ENCODE measurements around the gene KCNH4.
A peak's percentile ranks its signal among the peaks of the same experiment; 100 is the strongest.
"Not testable (repeated sequence)": the region's sequence is repeated elsewhere in the genome, so short reads cannot be mapped to it uniquely, and the experiment has no call there.

Gene KCNH4

DNA sequence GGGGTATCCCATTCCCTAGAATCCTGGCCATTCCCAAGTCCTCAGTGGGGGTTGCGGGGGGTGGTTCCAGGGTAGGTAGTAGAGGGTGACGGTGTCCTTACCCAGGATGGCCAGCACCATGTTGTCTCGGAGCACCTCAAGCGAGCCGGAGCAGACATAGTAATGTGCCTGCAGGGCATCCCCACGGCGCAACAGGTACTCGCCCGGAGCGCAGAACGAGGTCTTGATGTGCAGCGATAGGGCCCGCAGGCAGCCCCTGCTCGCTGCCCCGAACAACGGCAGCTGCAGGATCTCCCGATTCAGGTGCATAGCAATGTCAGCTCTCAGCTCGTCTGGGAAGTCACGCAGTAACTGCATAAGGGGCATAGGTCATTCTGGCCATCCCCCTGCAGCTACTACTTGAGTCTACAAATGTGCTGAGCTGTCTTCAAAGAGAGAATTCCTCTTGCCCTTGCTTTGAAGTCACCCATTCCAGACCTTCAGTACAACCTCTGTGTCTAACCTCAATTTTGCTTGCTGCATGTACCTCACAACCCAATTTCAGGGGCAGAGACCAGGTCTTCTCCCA lies 14.7 kb downstream of the KCNH4 start:
- H3K4me3 ChIP-seq (ENCODE audit: low read length) = no peak overlapping the region
- H3K9ac ChIP-seq (ENCODE audit: low read length) = no peak overlapping the region

DNA sequence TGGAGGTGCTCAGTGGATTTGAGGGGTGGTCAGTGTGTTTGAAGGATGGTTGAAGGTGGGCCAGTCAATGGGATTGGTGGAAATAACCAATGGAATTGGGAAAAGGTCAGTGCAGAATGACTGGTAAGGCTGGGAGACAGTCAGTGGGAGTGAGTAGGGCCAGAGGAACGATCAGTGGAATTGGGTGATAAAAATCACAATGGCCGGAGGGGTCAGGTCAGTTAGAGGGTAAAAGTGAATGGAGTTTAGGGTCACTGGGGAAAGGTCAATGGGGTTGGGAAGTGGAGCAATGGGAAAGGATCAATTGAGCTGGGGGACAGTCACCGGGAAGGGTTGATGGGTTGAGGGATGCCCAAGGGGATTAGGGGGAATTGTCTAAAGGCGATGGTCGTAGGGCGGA lies 15.2 kb downstream of the KCNH4 start:
- no peaks in the 10 kb centered on the region for H3K36me3 ChIP-seq (ENCODE audit: control insufficient read depth, low read depth, low read length)
- no peak overlapping the region for H3K9ac ChIP-seq (ENCODE audit: low read length)
- H3K4me1 ChIP-seq (ENCODE audit: control insufficient read depth, low read depth, low read length) = no peaks in the 10 kb centered on the region
- H3K9me3 ChIP-seq (ENCODE audit: control insufficient read depth, low read depth, low read length) = no peaks in the 10 kb centered on the region
- H3K27me3 ChIP-seq (ENCODE audit: control insufficient read depth, insufficient read depth, low read length) = no peaks in the 10 kb centered on the region
- no peak overlapping the region for H3K27ac ChIP-seq (ENCODE audit: low read length)
- H3K4me3 ChIP-seq (ENCODE audit: low read length) = no peak overlapping the region

More for the DNA sequence above, 14.7 kb downstream of the KCNH4 start:
- Histone ChIP-seq H3K4me1 (ENCODE audit: control insufficient read depth, low read depth, low read length) (no peaks in the 10 kb centered on the region), H3K9me3 (ENCODE audit: control insufficient read depth, low read depth, low read length) (no peaks in the 10 kb centered on the region), H3K36me3 (ENCODE audit: control insufficient read depth, low read depth, low read length) (no peaks in the 10 kb centered on the region), H3K27me3 (ENCODE audit: control insufficient read depth, insufficient read depth, low read length) (no peaks in the 10 kb centered on the region), H3K27ac (ENCODE audit: low read length) (no peak overlapping the region)

DNA sequence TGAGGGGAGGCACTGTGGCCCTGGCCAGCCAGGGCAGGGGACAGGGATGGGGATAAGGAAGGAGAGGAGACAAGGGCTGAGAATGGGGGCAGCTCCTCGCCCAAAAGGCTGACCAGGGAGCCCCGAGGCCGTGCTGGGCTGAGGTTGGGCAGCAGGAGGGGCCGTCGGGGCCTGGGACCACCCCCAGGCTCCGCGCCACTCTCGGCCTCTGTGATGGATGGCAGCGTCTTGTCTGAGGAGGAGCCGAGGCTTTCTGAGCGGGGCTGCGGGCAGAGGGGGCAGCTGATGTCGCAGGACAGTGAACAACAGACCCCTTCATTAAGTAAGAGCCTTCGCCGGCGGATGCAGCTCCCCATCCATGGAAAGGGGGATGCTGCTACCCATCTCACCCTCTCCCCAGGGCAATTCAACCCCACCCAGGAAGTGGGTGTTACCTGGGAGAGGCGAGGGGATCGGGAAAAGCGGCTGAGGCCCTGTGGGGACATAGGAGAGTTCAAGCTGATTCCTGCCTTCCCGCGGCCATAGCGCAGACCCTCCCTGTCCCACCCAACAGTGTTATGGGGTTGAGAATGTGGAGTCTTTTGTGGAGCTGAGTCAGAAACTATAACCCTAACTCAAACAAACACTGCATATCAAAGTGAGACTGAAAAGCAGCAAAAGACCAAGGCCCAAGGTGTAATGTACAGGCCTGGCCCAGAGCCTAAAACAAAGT lies 17.1 kb downstream of the KCNH4 start:
- H3K27me3 ChIP-seq (ENCODE audit: control insufficient read depth, insufficient read depth, low read length) = no peaks in the 10 kb centered on the region
- H3K36me3 ChIP-seq (ENCODE audit: control insufficient read depth, low read depth, low read length) = no peaks in the 10 kb centered on the region
- H3K4me1 ChIP-seq (ENCODE audit: control insufficient read depth, low read depth, low read length) = no peaks in the 10 kb centered on the region
- no peak overlapping the region for H3K27ac ChIP-seq (ENCODE audit: low read length)
- no peaks in the 10 kb centered on the region for H3K9me3 ChIP-seq (ENCODE audit: control insufficient read depth, low read depth, low read length)
- no peak overlapping the region for H3K9ac ChIP-seq (ENCODE audit: low read length)
- H3K4me3 ChIP-seq (ENCODE audit: low read length) = no peak overlapping the region

DNA sequence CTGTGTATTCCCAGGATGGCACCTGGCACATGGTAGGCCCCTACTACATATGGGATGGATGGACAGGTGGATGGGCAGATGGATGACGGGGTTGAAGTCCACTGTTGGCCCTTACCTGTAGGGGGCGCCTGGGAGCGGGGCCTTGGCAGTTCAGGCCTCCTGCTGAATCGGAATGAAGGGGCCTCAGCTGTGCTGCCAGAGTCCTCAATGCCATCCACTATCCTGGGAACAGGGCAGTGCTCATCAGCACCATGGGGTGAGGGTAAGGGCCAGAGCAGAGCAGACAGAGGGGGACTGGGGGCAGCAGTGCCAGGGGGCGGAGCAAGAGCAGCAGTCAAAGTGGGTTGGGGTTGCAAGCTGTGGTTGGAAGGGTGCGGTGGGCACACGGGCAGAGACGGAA lies 17.8 kb downstream of the KCNH4 start:
- Histone ChIP-seq H3K9me3 (ENCODE audit: control insufficient read depth, low read depth, low read length) (no peaks in the 10 kb centered on the region), H3K4me1 (ENCODE audit: control insufficient read depth, low read depth, low read length) (no peaks in the 10 kb centered on the region), H3K36me3 (ENCODE audit: control insufficient read depth, low read depth, low read length) (no peaks in the 10 kb centered on the region), H3K27me3 (ENCODE audit: control insufficient read depth, insufficient read depth, low read length) (no peaks in the 10 kb centered on the region), H3K4me3 (ENCODE audit: low read length) (no peak overlapping the region), H3K9ac (ENCODE audit: low read length) (no peak overlapping the region), H3K27ac (ENCODE audit: low read length) (no peak overlapping the region)

DNA sequence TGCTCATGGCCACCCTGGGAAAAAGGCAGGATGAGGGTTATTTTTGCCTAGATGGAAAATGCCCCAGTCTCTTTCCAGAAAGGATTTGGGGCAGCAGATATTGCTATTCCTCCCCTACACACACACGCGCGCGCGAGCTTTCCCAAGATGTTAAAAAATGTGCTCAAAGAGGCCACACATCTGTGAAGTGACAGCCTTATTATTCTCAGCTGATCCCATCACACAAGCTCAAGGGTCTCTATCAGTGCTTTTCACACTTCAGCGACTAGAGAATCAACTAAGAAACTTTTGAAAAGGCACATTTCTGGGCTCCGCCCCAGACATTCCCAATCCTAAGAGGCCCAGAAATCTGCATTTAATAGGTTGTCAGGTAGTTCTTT lies 20.4 kb downstream of the KCNH4 start:
- H3K27me3 ChIP-seq (ENCODE audit: control insufficient read depth, insufficient read depth, low read length) = no peaks in the 10 kb centered on the region
- peaks cover 3% of the 10 kb centered on the region for H3K4me1 ChIP-seq (ENCODE audit: control insufficient read depth, low read depth, low read length)
- H3K9me3 ChIP-seq (ENCODE audit: control insufficient read depth, low read depth, low read length) = no peaks in the 10 kb centered on the region
- H3K4me3 ChIP-seq (ENCODE audit: low read length) = no peak overlapping the region
- H3K36me3 ChIP-seq (ENCODE audit: control insufficient read depth, low read depth, low read length) = no peaks in the 10 kb centered on the region
- no peak overlapping the region for H3K27ac ChIP-seq (ENCODE audit: low read length)
- no peak overlapping the region for H3K9ac ChIP-seq (ENCODE audit: low read length)

DNA sequence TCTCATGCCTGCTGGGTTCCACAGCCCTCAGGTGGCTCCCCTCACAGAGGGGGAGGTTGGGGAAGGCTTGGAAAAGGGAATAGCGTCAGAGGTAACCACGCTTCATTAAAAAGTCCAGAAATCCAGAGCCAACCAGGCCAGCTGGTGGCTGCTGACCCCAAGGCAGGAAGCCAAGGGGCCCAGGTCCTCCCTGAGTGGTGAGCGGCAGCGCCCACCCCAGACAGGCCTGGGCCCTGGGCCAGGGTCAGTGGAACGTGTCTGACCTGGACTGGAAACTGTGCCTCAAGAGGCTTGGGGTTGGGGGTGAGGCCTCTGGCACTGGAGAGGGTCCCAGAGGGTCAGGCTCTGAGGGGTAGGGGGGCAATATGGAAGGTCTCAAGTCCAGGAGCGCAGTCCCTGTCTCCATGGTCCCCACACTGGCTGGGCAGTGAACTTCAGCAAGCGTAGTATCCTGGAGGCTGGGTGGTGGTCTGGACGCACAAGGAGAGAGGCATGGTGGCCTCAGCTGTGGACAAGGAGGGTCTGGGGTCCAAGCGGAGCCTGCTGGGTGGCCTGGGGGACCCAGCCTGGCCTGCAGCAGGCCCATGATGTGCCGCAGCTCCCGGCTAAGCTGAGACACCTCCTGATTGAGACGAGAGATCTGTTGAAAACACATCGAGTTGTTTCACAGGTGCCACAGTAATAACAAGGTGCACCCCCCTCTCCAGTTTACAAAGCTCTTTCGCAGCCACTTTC lies 21.0 kb downstream of the KCNH4 start:
- Histone ChIP-seq H3K4me3 (ENCODE audit: low read length) (no peak overlapping the region), H3K9ac (ENCODE audit: low read length) (no peak overlapping the region), H3K9me3 (ENCODE audit: control insufficient read depth, low read depth, low read length) (no peaks in the 10 kb centered on the region), H3K27ac (ENCODE audit: low read length) (no peak overlapping the region), H3K36me3 (ENCODE audit: control insufficient read depth, low read depth, low read length) (no peaks in the 10 kb centered on the region), H3K4me1 (ENCODE audit: control insufficient read depth, low read depth, low read length) (peaks cover 3% of the 10 kb centered on the region), H3K27me3 (ENCODE audit: control insufficient read depth, insufficient read depth, low read length) (no peaks in the 10 kb centered on the region)

DNA sequence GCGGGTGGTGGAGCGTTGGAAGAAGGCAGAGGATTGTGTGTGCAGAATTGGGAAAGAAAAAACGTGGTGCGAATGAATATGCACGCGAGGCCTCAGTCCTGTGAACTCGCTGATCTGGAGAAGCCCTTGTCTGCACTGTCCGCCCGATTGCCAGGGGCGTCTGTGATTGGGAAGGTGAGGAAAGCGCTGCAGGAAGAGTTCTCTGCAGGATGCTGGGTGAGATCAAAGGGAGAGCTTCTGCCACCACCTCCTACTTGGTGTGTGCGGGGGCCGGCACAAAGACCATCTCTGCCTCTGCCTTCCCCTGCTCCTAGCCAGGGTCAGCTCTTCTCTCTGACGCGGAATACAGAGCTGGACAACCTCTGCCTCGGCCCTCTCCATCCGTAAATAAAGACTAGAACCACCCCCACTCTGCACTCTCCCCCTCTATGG lies 25.3 kb downstream of the KCNH4 start:
- H3K4me3 ChIP-seq (ENCODE audit: low read length) = peak overlapping the region; percentile 95
- H3K4me1 ChIP-seq (ENCODE audit: control insufficient read depth, low read depth, low read length) = peaks cover 10% of the 10 kb centered on the region
- peak overlapping the region; percentile 35 for H3K27ac ChIP-seq (ENCODE audit: low read length)
- no peaks in the 10 kb centered on the region for H3K9me3 ChIP-seq (ENCODE audit: control insufficient read depth, low read depth, low read length)
- peak overlapping the region; percentile 41 for H3K9ac ChIP-seq (ENCODE audit: low read length)
- H3K27me3 ChIP-seq (ENCODE audit: control insufficient read depth, insufficient read depth, low read length) = no peaks in the 10 kb centered on the region
- H3K36me3 ChIP-seq (ENCODE audit: control insufficient read depth, low read depth, low read length) = no peaks in the 10 kb centered on the region

DNA sequence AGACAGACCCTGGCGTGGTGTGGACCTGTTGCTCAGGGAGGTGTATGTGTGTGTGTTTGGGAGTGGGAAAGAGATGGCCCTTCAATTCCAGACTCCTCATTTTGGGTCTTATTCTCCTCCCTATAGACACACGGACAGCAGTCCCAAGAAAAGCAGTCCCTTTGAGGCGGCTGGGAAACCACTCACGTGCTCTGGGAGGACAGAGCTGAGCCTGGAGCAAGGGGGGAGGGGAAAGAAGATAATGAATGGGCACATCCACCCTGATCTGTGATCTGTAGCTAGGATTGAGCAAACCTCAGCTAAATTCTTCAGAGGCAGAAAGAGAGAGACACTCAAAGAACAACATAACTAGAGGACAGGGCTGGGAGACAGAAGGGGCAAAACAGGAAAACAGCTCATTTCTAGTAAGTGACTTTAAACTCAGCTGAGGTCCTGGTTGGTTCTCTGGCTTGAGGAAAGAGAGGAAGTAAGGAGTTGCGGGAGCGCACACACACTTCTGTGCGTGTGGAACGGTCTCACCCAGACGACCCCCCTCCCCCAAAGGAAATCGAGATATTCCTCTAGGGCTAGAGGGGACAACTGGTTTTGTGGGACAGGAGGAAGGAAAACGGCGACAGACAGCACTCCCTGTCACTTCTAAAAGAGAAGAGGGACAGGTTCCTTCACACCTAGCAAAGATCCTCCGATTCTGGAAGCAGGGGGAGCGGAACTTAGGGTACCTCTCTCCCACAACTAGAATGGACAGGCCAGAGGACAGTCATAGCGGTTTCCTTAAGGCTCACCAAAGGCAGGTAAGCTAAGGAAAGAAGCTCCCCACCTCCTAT lies 26.8 kb downstream of the KCNH4 start:
- Histone ChIP-seq H3K9ac (ENCODE audit: low read length) (peak overlapping the region; percentile 79), H3K4me1 (ENCODE audit: control insufficient read depth, low read depth, low read length) (peaks cover 10% of the 10 kb centered on the region), H3K27me3 (ENCODE audit: control insufficient read depth, insufficient read depth, low read length) (no peaks in the 10 kb centered on the region), H3K4me3 (ENCODE audit: low read length) (peak overlapping the region; percentile 95), H3K36me3 (ENCODE audit: control insufficient read depth, low read depth, low read length) (peaks cover under 1% of the 10 kb centered on the region), H3K27ac (ENCODE audit: low read length) (peak overlapping the region; percentile 17), H3K9me3 (ENCODE audit: control insufficient read depth, low read depth, low read length) (no peaks in the 10 kb centered on the region)

DNA sequence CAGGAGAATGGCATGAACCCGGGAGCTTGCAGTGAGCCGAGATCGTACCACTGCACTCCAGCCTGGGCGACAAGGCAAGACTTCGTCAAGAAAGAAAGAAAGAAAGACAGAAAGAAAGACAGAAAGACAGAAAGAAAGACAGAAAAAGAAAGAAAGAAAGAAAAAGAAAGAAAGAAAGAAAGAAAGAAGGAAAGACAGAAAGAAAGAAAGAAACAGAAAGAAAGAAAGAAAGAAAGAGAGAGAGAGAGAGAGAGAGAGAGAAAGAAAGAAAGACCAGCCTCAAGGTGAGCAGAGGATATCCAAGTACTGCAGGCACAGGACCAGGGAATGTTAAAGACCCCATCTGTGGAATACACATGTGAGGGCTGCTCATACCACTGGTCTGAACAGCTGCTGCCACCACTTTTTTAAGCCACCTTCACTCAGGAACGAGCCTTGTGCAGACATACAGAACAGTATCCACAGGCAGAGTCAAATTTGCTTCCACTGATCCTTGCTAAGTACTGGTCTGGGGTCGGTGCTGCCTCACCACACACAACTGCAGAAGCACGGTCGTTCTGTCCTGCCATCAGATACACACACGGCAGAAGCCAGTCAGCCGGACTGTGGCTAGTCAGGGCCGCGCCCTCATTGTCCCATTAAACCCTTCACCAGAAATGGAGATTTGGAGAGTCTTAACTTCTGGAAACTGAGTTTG lies 33.9 kb downstream of the KCNH4 start:
- Histone ChIP-seq H3K36me3 (ENCODE audit: control insufficient read depth, low read depth, low read length) (peaks cover 9% of the 10 kb centered on the region), H3K4me1 (ENCODE audit: control insufficient read depth, low read depth, low read length) (no peaks in the 10 kb centered on the region), H3K9ac (ENCODE audit: low read length) (no peak overlapping the region), H3K9me3 (ENCODE audit: control insufficient read depth, low read depth, low read length) (no peaks in the 10 kb centered on the region), H3K27ac (ENCODE audit: low read length) (no peak overlapping the region), H3K4me3 (ENCODE audit: low read length) (no peak overlapping the region), H3K27me3 (ENCODE audit: control insufficient read depth, insufficient read depth, low read length) (no peaks in the 10 kb centered on the region)

DNA sequence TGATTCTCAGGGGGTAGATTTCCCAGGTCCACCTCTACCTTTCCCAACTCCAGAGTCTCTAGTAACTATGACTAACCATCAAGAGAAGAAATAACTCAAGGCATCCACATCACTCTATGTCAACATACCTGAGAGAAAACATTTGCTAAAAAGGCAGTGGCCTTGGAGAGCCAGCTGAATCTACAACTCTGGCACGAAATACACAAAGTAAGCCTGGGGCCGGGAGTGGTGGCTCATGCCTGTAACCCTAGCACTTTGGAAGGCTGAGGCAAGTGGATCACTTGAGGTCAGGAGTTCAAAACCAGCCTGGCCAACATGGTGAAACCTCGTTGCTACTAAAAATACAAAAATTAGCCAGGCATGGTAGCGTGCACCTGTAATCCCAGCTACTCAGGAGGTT lies 37.8 kb downstream of the KCNH4 start:
- H3K36me3 ChIP-seq (ENCODE audit: control insufficient read depth, low read depth, low read length); H3K4me1 ChIP-seq (ENCODE audit: control insufficient read depth, low read depth, low read length); H3K4me3 ChIP-seq (ENCODE audit: low read length); H3K9me3 ChIP-seq (ENCODE audit: control insufficient read depth, low read depth, low read length); H3K9ac ChIP-seq (ENCODE audit: low read length); H3K27me3 ChIP-seq (ENCODE audit: control insufficient read depth, insufficient read depth, low read length); H3K27ac ChIP-seq (ENCODE audit: low read length): not testable (repeated sequence)

DNA sequence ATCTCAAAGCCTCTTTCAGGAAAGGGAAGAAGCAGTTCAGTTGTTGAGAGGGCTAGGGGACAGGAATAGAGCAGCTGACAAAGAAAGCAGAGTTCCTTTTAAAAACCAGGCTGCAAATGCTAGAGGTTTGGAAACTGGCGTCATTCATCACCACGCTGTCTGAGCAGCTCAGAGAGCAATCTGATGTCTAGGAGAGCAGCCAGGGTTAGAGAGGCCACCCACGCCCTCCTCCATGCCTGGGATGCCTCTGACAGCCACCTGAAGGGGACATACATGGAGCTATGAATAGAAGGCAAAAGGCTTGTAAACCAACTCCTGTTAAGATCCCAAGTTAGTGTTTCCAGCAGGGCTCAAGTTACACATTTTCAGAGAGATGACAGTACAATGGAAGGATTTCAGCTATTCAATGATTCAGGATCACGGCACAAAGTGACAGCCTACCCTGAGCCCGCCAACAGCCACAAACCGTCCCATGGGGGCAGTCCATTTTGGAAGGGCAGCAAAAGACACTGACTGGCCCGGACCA lies 38.5 kb downstream of the KCNH4 start:
- no peak overlapping the region for H3K27ac ChIP-seq (ENCODE audit: low read length)
- no peaks in the 10 kb centered on the region for H3K9me3 ChIP-seq (ENCODE audit: control insufficient read depth, low read depth, low read length)
- no peak overlapping the region for H3K9ac ChIP-seq (ENCODE audit: low read length)
- no peaks in the 10 kb centered on the region for H3K27me3 ChIP-seq (ENCODE audit: control insufficient read depth, insufficient read depth, low read length)
- H3K36me3 ChIP-seq (ENCODE audit: control insufficient read depth, low read depth, low read length) = peaks cover 7% of the 10 kb centered on the region
- H3K4me1 ChIP-seq (ENCODE audit: control insufficient read depth, low read depth, low read length) = no peaks in the 10 kb centered on the region
- H3K4me3 ChIP-seq (ENCODE audit: low read length) = no peak overlapping the region
